COLO668 (cell line): ENCODE data around the gene S1PR1.

ENCODE experiments used
- DNase-seq: peaks from one replicate; lab custom pipeline; 2025; ENCODE audit not compliant: unreplicated experiment; lab: John Stamatoyannopoulos, UW

S1PR1 gene

DNA sequence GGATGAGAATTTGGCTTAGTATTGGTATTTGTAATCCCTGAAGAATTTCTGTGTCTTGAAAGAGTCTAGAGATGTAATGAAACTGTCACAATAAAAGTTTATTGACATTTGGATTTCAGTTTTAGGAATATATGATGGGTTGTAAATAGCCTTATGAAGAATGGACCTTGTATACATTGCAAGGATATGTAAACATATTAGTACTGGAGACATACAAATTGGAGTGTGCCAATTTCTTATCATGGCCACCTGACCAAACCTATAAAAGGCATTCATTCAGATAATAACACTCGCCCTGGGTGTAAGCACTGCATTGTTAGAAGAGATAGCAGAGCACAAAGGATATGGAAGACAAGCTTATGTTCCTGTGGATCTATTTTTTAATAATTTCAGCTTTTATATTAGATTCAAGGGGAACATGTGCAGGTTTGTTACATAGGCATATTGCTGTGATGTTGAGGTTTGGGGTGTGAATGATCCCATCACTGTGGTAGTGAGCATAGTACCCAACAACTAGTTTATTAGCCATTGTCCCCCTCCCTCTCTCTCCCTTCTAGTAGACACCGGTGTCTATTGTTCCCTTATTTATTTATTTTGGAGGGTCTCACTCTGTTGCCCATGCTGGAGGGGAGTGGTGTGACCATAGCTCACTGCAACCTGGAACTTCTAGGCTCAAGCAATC lies 8.6 kb downstream of the S1PR1 start:
- DNase-seq, result no peak

DNA sequence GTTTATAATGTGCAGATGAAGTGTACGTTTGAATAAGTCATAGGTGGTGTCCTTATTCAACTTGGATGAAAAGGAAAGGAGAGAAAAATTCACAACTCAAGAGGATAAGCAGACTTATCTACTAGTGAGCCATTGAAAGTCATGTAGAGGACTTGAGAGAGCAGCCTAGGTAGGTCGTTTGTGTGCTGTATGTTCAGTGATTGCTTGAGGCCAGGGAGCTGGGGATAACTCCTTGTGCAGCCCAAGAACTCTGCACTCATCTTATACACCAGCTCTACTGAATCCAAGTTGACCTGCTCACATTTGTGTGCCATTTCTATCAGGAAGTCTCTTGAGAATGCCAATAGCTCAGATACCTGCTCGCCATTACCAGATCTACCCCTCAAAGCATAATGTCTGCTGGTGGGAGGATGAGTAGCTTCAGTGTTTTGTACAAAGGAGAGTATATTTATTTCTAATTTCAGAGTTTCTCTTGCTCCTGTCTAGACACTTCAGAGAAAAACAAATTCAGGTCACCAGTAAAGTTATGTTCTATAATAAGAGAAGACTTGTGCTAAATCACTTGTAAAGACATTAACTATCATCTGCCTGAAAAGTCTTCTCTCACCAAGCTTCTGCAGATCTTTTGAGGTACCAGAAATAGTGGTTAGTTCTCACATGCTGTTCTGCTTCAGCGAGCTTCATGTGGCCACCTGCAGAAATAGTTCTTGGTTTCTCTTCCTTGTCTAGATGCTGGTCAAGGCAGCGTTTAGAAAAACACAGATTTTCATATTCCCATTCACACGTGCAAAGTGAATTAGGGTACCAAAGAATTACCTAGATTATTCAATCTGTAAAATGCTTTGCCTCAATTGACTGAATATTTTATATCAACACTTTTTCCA lies 10.8 kb downstream of the S1PR1 start:
- no peak for DNase-seq

DNA sequence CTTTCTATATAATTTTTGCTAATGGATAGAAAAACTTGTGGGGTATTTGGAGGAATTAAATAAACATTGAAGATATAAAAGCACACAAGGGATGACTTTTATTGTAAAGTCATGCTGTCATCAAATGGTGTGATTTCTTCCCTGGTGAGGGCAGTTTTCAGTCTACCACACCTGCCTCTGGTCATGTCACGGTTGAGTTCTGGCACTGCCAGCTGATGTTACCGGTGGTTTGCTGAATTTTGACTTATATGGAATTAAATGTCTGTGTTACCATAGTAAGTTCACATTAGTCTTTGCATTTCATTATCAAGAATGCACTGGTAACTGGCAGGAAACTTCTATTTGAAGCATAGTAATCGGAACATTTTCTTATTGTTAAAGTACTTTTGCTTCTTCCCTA lies 13.4 kb downstream of the S1PR1 start:
- no peak for DNase-seq

DNA sequence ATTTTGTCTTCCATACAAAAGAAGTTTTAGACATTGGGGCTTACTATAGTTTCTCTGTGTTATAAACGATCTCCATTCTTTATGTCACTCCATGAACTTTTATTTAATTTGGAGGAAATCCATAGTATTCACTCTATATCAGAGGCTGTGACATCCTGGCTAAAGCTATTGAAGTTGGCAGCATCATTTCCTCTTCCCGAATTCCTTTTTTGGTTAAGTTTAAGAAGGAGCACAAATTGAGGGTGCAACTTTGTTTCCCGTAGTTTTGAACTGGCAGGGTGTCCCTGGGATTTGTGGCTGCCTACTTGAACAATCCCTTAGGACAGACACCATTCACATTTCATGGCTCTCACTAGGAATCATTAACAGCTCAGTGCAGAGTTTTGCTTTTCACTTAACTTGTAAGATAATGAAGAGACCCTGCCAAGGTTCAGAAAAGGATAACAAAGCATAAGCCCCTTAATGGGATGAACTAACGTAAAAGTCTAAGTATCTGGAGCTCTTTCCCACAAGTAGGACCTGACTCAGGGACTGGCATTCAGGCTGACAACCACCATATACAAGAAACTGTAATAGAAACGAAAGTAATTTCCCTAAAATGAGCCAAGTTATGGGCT lies 13.9 kb downstream of the S1PR1 start:
- DNase-seq, result no peak

DNA sequence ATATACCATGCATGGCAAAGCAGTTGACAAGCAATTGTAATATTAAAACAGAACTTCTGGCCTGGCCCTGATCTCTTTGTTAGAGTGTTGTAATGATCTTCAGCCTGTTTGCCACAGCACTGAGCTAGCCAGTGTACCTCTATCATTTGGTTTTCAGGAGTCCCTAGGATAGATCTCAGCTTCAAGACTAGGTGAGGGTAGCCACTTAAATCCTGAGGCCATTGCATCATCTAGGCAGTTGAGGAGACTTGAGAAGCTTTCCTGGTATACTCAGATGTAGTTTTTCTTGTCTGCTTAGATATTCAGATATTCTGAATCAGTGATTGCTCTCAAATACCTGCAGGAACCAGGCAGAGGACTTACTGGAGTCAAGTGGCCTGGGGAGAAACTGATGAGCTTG lies 14.7 kb downstream of the S1PR1 start:
- no peak for DNase-seq

DNA sequence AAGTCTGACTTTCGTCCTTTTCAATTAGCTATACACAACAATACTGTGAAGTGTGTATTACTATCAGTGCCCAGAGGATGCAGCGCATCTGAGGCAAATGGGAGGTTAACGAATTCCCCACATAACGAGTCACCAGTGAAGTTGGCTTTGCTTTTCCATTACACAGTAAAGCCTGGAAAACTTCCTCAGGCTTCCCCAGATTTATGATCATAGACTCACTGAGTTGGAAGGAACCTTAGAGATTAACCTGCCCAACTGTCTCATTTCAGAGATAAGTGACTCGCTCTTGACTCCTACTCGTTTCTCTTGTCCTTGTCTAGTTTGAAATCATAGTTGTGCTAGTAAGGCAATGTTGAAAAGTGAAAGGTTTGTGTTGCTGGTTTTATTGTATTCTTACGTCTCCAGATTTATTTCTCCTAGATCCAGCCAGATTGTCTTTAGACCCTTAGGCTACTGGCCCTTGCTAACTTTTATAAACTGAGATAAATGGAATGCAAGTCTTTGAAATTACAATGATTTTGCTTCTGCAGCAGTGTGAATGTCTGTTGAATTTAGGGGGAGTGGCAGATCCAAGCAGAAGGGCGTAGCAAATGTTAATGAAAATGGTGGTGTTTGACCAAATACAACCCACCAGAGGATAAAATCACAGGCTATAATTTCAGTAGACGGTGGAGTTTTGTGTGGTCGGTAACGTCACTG lies 17.3 kb downstream of the S1PR1 start:
- DNase-seq, result no peak

DNA sequence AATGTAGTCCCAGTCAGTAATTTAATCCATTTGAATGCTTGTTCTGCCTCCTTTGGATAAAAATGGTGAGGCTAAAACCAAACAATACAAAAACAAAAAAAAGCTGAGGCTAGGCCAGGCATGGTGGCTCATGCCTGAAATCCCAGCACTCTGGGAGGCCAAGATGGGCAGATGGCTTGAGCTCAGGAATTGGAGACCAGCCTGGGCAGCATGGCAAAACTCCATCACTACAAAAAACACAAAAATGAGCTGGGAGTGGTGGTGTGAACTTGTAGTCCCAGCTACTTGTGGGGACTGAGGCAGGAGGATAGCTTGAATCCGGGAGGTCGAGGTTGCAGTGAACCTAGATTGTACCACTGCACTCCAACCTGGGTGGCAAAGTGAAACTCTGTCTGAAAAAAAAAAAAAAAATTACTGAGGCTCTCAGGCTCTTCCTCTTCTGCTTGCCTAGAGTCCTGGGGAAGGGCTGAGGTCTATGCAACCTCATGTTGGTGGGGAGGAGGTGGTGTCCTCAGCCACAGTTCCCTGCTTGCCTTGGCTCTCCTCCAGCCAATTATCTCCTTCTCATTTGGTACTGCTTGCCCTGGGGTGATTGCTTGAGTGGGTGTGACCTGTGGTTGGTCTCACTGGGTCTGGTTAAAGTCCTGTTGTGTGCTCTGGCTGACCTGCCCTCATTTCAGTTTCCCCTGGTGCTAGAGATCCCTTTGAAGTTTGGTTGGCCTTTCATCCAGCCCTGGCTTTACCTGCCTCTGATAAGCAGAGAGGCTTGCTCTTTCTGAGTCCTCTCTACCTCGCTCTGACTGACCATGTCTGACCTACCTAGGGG lies 20.9 kb downstream of the S1PR1 start:
- no peak for DNase-seq

DNA sequence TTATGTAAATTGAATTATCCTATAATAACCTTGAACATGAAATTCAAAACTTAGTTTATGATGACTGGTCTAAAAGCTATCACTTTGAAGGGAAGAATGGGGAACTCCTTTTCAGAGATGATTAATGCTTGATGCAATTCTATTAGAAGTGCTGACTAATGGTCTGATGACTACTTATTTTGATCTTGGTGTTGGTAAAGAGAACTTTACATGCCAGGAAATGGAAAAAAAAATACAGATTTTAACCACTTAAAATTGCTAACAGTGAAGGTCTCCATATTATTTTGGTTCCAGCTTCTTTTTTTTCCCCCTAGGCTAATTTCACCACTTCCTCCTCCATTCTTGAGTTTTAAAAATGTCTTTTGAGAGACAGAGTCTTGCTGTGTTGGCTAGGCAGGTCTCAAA lies 22.9 kb downstream of the S1PR1 start:
- DNase-seq, result no peak

DNA sequence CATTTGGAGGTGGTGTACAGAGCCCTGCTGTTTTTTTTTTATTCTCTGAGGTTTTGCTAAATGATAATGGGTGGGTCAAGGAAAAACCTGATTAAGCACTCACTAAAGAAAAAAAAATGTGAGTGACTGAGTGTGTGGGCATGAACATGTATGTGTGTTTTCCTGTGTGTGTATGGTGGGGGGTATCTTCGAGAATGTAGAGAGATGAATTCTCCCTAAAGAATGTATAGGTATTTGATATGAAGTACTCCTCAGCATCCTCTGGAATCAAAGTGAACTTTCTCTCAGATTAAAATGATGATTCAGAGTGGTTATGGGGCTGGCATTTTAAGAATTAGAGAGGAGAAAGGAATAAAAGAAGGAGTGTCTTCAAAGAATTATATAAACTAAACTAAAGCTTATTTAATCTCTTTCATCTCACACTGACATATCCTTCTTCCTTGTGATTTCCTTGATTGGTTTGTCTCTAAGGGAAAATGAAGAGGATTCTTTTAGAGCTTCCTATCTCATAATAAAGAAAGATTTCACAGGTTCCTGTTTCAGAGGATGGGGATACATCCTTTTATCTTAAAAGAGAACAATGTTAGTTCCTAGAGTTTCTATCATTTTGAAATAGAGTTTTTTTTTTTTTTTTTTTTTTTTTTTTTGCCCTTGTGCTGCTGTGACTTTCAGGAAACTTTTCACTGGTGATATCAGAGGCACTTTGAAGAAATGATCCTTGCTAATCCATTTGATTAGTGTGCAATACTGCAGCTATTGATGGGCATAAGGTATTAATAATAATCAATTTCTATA lies 23.9 kb downstream of the S1PR1 start:
- DNase-seq, result no peak

DNA sequence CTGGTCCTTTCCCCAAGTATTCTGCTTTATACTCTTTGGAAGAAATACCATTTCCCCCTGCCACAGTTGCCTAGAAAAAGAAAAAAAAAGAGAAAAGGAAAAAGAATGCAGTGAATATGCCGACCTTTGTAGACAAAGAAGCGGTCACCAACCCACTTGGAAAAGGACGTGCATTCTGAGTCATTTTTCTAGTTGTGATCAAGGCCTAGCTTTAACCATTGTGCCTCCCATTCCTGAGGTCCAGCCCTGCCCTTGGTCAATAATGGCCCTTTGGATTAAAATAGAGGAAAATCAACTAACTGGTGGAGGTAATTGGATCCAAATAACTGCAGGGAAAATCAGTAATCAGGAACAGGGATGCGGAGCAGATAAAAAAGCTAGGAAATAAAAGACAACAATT lies 24.8 kb downstream of the S1PR1 start:
- DNase-seq, result no peak

DNA sequence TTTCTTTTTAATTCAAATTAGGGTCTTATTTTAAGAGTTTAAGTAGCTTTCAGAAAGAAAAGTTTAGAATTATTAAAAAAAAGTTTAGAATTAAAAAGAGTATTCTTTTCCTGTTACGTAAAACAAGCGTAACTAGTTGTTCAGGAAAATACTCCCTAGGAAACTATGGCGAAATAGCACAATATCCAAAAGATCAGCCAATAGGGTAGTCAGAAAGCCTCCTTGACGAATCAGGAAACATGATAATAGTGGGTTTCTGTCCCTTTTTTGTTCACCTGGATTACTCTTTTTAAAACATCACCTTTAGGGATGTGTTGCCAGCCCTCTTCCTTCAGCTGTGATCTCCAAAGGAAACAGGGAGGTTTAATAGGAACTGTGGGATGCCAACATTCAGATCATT lies 25.2 kb downstream of the S1PR1 start:
- no peak for DNase-seq

DNA sequence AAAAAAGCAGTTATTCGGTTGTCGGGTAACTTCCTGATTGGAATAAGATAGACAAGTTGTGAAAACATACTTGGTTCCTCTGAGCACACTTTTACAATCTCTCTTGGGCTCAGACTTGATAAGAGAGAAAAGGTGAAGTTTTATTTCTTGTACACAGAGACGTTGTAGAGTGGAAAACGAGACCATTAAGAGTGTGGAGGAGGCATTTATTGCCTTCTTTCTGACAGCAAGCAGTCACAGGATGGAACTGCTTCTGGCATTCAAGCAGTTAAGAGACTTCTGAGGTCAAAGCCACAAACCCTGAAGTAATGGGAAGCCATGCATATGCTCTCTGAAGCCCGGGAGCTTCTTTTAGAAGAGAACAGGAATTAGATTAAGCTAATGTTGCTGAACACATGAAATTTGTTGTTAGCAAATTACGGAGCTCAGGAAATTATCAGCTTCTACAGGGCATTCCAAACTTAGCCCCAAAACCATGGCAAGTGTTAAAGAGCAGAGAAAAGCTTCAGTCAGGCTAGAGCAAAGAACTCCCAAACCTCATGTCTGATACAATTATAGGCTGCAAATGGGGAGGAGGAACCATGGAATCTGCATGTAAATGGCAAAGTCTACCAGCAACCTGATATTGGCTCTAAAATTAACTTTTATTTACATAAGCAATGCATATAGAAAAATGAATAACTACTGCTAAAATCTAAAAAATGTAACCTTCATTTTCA lies 26.0 kb downstream of the S1PR1 start:
- no peak for DNase-seq

DNA sequence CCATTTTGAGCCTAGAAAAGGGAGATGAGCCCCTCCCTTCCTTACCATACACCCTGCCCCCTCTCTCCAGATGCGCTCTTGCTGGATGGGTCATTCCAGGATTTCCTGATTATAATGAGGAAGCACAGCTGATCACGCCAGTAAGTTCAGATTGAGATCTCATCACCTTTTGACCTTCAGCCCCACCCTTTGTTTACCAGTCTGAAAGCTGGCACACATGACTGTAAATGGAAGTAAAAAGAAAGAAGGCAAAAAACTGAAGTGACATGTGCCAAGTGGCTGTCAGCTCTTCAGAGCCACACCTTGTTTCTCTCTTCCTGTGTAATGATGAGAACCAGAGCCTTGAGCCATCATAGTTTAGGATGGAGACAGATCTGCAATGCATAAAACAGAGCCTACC lies 27.9 kb downstream of the S1PR1 start:
- DNase-seq, result no peak

DNA sequence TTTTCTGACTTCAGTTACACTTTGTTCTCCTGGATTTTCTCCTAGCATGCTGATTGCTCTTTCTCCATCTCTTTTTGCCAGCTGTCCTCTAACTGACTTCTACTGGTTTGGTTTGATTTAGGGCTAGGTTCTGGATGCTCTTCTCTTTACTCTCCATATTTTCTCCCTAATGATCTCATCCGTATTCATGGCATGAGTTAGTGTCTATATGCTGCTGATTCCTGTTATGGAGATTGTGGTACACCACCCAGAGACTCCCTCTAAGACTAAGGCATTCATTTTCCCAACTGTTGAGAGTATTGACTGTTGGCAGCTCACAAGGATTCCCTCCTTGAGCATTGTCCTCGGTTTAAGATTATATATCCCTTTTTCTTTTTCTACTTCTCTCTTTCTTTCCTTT lies 28.9 kb downstream of the S1PR1 start:
- DNase-seq, result no peak

DNA sequence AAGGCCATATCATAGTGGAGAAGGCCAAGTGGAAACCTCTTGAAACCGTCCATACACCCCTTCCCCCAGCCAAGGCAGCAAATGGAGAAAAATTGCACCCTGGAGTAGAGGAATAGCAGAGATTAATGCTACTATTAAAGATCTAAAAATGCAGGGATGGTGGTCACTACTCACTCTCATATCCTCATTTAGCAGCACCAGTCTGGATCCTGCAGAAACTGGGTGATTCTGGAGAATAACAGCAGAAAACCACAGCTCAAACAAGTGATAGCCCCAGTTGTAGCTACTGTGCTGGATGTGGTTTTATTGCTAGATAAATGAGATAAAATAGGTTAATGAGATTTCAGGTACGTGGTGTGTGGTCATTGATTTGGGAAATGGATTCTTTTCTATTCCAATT lies 30.3 kb downstream of the S1PR1 start:
- no peak for DNase-seq

DNA sequence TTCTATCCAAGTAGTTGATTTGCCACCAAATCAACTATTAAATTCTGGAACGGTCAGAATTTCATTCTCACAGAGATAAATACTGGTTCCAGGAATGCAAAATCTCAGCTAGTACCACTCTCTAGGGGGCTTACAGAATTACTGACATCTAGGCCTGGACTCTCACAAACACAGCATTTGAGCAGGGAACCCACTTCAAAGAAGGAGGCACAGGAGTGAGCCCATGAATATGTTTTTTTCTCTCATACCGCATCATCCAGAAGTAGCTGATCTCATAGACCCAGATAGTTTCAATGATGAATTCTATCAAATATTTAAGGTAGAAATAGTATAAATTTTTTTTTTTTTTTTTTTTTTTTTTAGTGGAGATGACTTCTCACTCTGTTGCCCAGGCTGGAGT lies 32.1 kb downstream of the S1PR1 start:
- no peak for DNase-seq

DNA sequence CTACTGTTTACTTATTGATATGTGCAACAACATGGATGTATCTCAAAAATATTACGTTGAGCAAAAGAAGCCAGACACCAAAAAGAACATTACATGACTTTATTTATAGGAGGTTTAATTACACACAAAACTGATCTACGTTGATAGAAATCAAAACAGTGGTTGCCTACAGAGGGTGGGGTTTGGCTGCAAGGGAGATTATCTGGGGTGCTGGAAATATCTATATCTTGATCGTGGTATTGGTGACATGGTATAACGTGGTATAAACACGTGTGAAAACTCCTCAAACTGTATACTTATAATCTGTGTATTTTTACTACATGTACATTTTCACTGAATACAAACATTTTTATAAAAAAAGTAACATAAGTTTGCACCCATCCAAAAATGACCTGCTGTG lies 38.9 kb downstream of the S1PR1 start:
- DNase-seq, result no peak

DNA sequence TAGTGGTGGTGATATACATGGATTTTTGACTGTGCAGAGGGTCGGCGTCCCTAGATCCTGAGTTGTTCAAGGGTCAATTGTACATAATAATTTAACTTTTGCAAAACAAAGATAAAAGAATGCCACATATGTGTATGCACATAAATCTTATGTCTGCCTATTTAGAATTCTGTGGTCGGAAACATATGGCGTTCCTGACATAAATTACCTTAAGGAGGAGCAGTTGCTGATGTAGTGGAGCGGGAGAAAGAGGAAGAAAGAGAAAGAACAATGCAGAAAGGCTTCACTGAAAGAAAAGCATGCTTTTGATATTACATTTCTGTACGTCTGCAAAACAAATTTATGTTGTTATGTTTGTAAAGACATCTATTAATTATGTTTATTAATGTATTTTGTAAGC lies 40.0 kb downstream of the S1PR1 start:
- no peak for DNase-seq

DNA sequence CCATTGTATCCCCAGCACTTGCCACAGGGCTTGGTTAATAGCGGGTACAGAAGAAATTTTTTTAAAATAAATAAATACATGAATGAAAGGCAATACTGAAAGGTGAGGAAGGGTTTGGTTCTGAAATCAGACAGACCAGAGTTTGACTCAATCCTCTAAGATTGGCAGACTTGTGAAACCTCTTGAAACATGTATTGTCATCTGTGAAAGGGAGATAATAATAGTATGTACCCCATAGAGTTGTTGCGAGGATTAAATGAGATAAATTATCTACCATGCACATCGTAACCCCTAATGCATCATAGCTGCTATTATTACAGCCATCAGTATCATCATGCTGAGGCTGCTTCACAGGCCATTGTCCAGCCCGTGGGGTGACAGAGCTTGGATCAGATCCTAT lies 41.4 kb downstream of the S1PR1 start:
- no peak for DNase-seq
